Kidney (tissue), 14 donors: ENCODE data around the gene PSMD9. TPM values are rescaled to one million over a fixed set of nuclear protein-coding genes. Genes with fewer than 3 reads are reported as not detected.
"Not testable (repeated sequence)": the region's sequence is repeated elsewhere in the genome, so short reads cannot be mapped to it uniquely, and the experiment has no call there.

ENCODE experiments used
- DNase-seq, 5 donors: peaks; one replicate each; pipeline ENCODE4 v3.0.0-alpha.2; 2013 to 2020
- FAIRE-seq: peaks from 2 replicates; lab custom pipeline; 2012; peaks lifted over from hg19 to GRCh38; lab: Jason Lieb, UNC
- H3K27ac ChIP-seq, 2 donors: one replicate each; pipeline ENCODE4 v1.7.0; 2013; ENCODE audit warnings: low read depth in 2 of 2, low read length in 2 of 2, inconsistent platforms in 1 of 2
- H3K27me3 ChIP-seq: one replicate; pipeline ENCODE4 v1.7.1; 2013; ENCODE audit warnings: low read length, inconsistent platforms; ENCODE audit not compliant: control insufficient read depth, insufficient read depth
- H3K36me3 ChIP-seq, 3 donors: one replicate each; pipeline versions ENCODE4 v1.7.0 to v1.7.1; 2013; ENCODE audit warnings: low read length in 3 of 3, control low read depth in 1 of 3, inconsistent platforms in 1 of 3; ENCODE audit not compliant: insufficient read depth in 3 of 3, control insufficient read depth in 2 of 3
- H3K4me1 ChIP-seq, 3 donors: one replicate each; pipeline versions ENCODE4 v1.7.0 to v1.7.1; 2013; ENCODE audit warnings: low read length in 3 of 3, inconsistent platforms in 1 of 3, low read depth in 1 of 3; ENCODE audit not compliant: control insufficient read depth in 2 of 3, insufficient read depth in 2 of 3
- H3K4me3 ChIP-seq, 3 donors: one replicate each; pipeline versions ENCODE4 v1.7.0 to v1.8.1; 2013; ENCODE audit warnings: low read length in 3 of 3, control low read depth in 1 of 3, inconsistent platforms in 1 of 3
- H3K9ac ChIP-seq, 3 donors: one replicate each; pipeline versions ENCODE4 v1.7.0 to v1.7.1; 2013; ENCODE audit warnings: low read length in 3 of 3, control low read depth in 1 of 3, inconsistent platforms in 1 of 3
- H3K9me3 ChIP-seq, 3 donors: one replicate each; pipeline versions ENCODE4 v1.7.0 to v1.7.1; 2013; ENCODE audit warnings: low read length in 3 of 3, control low read depth in 1 of 3, inconsistent platforms in 1 of 3; ENCODE audit not compliant: control insufficient read depth in 2 of 3, insufficient read depth in 1 of 3
- CTCF ChIP-seq: IDR thresholded peaks from 3 replicates; pipeline ENCODE4 v1.5.1; 2012; ENCODE audit warnings: mild to moderate bottlenecking, moderate library complexity, borderline replicate concordance; ENCODE audit not compliant: insufficient read depth; ENCODE audit errors: extremely low read depth
- intact Hi-C: fragments of 100-400 bp; cut with DNase I; formaldehyde crosslinking; loops from one replicate; pipeline ENCODE4 v1.11.1; 2022
- polyA plus RNA-seq: library from polyadenylated mRNA; stranded (reverse); fragments of 350-450 nt; fragmentation: Illumina TruSeq; extraction: RNeasy Lipid Tissue Mini Kit (QIAGEN cat#74804); gene quantifications from one replicate; pipeline ENCODE4 v1.2.3, GENCODE V29; 2014; ENCODE audit warnings: low read depth, low replicate concordance; ENCODE audit not compliant: insufficient read depth
- total RNA-seq: library from RNA; stranded (reverse); fragmentation: NEBNext Ultra II Directional; extraction: Animal tissue kit (Norgen Biotek cat#: 25700); gene quantifications from one replicate; pipeline ENCODE4 v1.2.1, GENCODE V29; 2021
- donor health status: control.
- donor health status: control.
- donor health status: control.
- donor health status: control.
- donor health status: control.
- donor health status: DM: yes; HTN: yes; CAD: no.
- donor health status: Normal renal cell carcinoma (clear cell type).

PSMD9 gene
- total and polyA plus RNA-seq, 2 donors from 2014 or later = 54.9 to 115 TPM

DNA sequence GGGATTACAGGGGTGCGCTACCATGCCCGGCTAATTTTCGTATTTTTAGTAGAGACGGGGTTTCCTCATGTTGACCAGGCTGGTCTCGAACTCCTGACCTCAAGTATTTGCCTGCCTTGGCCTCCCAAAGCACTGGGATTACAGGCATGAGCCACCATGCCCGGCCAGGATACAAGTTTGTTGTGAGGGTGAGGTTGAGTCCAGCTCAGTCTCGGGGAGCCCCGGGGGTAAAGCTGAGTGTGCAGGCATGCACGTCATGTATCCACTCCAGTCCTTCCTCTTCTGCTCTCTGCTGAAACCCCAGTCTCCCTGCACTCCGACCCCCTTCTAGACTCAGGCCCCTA lies 30.3 kb upstream of the PSMD9 start:
- Histone ChIP-seq H3K36me3 (no peaks in the 10 kb centered on the region), H3K9ac (peak overlapping the region in 1 of 3 donors; percentile 79), H3K27ac (peak overlapping the region; percentile 85 to 93), H3K4me3 (peak overlapping the region in 2 of 3 donors; percentile 60 to 65), H3K4me1 (peaks cover 0 to 21% (median 4%) of the 10 kb centered on the region in 3 donors), H3K9me3 (no peaks in the 10 kb centered on the region), H3K27me3 (no peaks in the 10 kb centered on the region)
- no peak for FAIRE-seq
- intact Hi-C loops = no loop called here
- no peak for DNase-seq
- no peak for TF ChIP-seq CTCF

DNA sequence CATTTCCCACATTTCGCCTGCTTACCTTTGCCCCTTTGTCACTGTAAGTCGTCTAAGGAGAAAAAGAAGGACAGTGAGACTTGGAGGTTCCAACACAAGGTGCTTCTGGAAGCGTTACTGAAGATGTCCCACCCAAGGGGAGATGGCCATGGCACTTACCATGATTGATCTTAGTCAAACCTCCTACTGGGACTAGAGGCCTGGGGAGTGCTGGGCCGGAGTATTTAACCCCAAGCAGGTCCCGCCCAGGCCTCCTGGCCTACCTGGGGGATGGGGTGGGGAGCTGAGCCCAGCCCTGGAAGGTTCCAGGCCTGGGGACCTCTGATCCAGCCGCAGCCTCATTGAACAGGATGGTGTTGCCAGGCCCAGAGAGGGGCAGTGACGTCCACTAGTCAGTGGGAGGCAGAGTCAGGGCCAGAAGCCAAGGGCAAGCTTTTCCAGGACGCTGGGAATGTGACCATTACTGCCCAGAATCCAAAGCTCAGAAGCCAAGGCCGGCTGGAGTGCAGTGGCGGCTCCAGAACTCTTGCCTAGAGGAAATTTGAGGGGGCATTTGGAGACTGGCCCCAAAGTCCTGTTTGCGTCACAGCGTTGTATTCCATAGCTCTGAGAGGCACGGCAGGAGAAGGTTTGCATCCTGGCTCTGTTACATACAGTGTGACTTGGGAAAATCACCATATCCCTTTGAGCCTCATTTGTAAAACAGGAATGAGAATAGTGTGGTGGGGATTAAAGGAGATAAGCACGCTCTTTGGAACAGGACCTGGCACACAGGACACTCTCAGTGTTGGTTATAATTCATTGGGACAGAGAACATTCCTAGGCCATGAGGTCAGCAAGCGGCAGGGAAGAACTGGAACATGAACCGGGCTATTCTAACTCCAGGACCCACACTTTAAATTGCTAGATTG lies 29.7 kb upstream of the PSMD9 start, which contains the start of gene HPD:
HPD (minus strand) TSS at position 198 of the 911 bp plus-strand sequence; CDS start at position 162, 36 bp downstream.
- H3K27me3 ChIP-seq = no peaks in the 10 kb centered on the region
- no peaks in the 10 kb centered on the region for H3K36me3 ChIP-seq
- intact Hi-C loops = no loop called here
- peak within 1 kb of the TSS in 2 of 3 donors; percentile 60 to 65 for H3K4me3 ChIP-seq
- H3K27ac ChIP-seq = peak within 1 kb of the TSS; percentile 85 to 93
- DNase-seq (peak; percentile 56 to 91 (median 69)), FAIRE-seq (no peak)
- H3K4me1 ChIP-seq = peaks cover 0 to 21% (median 4%) of the 10 kb centered on the region in 3 donors
- H3K9me3 ChIP-seq = no peaks in the 10 kb centered on the region
- no peak for TF ChIP-seq CTCF
- peak within 1 kb of the TSS in 2 of 3 donors; percentile 33 to 79 for H3K9ac ChIP-seq

GRCh38 chr12:121860257-121860656 lies 28.3 kb upstream of the PSMD9 start:
- TF ChIP-seq CTCF = no peak
- Histone ChIP-seq H3K9me3 (no peaks in the 10 kb centered on the region), H3K27me3 (no peaks in the 10 kb centered on the region), H3K36me3 (no peaks in the 10 kb centered on the region), H3K4me1 (peaks cover 0 to 21% (median 4%) of the 10 kb centered on the region in 3 donors), H3K27ac (peak overlapping the region in 1 of 2 donors; percentile 11), H3K9ac (no peak overlapping the region), H3K4me3 (no peak overlapping the region)
- intact Hi-C loops = no loop called here
- FAIRE-seq (no peak), DNase-seq (no peak)

- DNase-seq, H3K36me3 ChIP-seq, H3K9me3 ChIP-seq, intact Hi-C loops, FAIRE-seq, H3K4me3 ChIP-seq, H3K27me3 ChIP-seq, H3K9ac ChIP-seq: not testable (repeated sequence)
- Histone ChIP-seq H3K27ac (peak overlapping the region in 1 of 2 donors; percentile 11), H3K4me1 (peaks cover 0 to 21% (median 4%) of the 10 kb centered on the region in 3 donors)
Observed at GRCh38 chr12:121860699-121861098, 27.9 kb upstream of the PSMD9 start.
